Adrenal gland (tissue), 12 donors: ENCODE measurements around the gene WIZ. TPM values are rescaled to one million over a fixed set of nuclear protein-coding genes. Genes with fewer than 3 reads are reported as not detected.

Experiments
- DNase-seq, 7 donors: peaks; one replicate each; pipeline ENCODE4 v3.0.0-alpha.2; 2019 to 2020
- H3K27ac ChIP-seq, 5 donors: fragments of 200-600 bp; sonication (generic) in 4 of 5; 1 replicate in 3 of 5; 2 replicates in 2 of 5; pipeline versions ENCODE4 v1.5.1 to v1.8.0; 2016 to 2020; ENCODE audit warnings: mild to moderate bottlenecking in 1 of 5
- H3K27me3 ChIP-seq: fragments of 200-600 bp; 2 replicates; pipeline ENCODE4 v1.8.0; 2021
- H3K36me3 ChIP-seq, 2 donors: fragments of 200-600 bp; replicated peaks in 1 of 2; 1 replicate in 1 of 2; 2 replicates in 1 of 2; pipeline versions ENCODE4 v1.5.1 to v1.8.0; 2018 to 2022
- H3K4me1 ChIP-seq, 2 donors: fragments of 200-600 bp; replicated peaks in 1 of 2; 1 replicate in 1 of 2; 2 replicates in 1 of 2; pipeline versions ENCODE4 v1.5.1 to v1.8.0; 2018 to 2021
- H3K4me3 ChIP-seq, 4 donors: fragments of 200-600 bp; sonication (generic) in 3 of 4; one replicate each; pipeline ENCODE4 v1.5.1; 2016 to 2018
- H3K9me3 ChIP-seq, 3 donors: fragments of 200-600 bp; sonication (generic) in 1 of 3; replicated peaks in 1 of 3; 1 replicate in 2 of 3; 2 replicates in 1 of 3; pipeline versions ENCODE4 v1.5.1 to v1.8.0; 2016 to 2021
- POLR2A ChIP-seq, 2 donors: fragments of 450-650 bp; IDR thresholded peaks; one replicate each; pipeline ENCODE4 v1.6.1; 2017; ENCODE audit warnings: antibody characterized with exemption in 2 of 2, mild to moderate bottlenecking in 2 of 2, moderate library complexity in 1 of 2
- WGBS, 4 donors: extraction: QIAGEN DNeasy Blood & Tissue Kit in 2 of 4; methylation state at CpG; one replicate each; pipeline versions ENCODE4 v1.1.5 to v1.1.7; 2013 to 2017; 5-methylcytosine and 5-hydroxymethylcytosine counted together
- intact Hi-C, 2 donors: fragments of 100-400 bp; cut with DNase I; formaldehyde crosslinking; loops; one replicate each; pipeline versions ENCODE4 v1.14.1 to v1.15.0; 2022 to 2023
- polyA plus RNA-seq, 3 donors: library from polyadenylated mRNA; stranded (reverse); fragments of 200-250 nt in 2 of 3; fragments of 350-450 nt in 1 of 3; fragmentation: Illumina TruSeq in 1 of 3; extraction: RNeasy Lipid Tissue Mini Kit (QIAGEN cat#74804) in 1 of 3; gene quantifications; one replicate each; pipeline ENCODE4 v1.2.3, GENCODE V29; 2013 to 2014
- total RNA-seq, 9 donors: library from RNA; depleted of rRNA in 4 of 9; stranded (reverse); fragments of >200 nt in 4 of 9; fragments of 120-200 nt in 1 of 9; fragmentation: NEBNext Ultra II Directional in 1 of 9; extraction: Animal tissue kit (Norgen Biotek cat#: 25700) in 1 of 9; gene quantifications; one replicate each; pipeline versions ENCODE4 v1.1.0 to v1.2.4, GENCODE V29; 2013 to 2023
- TF ChIP-seq, protein P1 (sequence below), 6 experiments: fragments of 450-650 bp in 4 of 6; fragments of 200-600 bp in 2 of 6; sonication (generic) in 1 of 6; IDR thresholded peaks; 1 replicate in 5 of 6; 2 replicates in 1 of 6; pipeline versions ENCODE4 v1.5.1 to v1.8.0; 2016 to 2021; ENCODE audit warnings: antibody characterized with exemption in 6 of 6, mild to moderate bottlenecking in 2 of 6, moderate library complexity in 1 of 6
- donor health status: healthy with polysubstance abuse.
- donor health status: Bipolar disorder and iron deficiency.
- donor health status: DM: yes; HTN: yes; CAD: no.
- donor health status: DM: no; HTN: no; CAD: no.
- donor health status: DM: no; HTN: no; CAD: no.
- donor health status: DM: yes; HTN: yes; CAD: no.

The WIZ gene
- total and polyA plus RNA-seq, 12 donors, result 5.7 to 49.2 (median 30.6) TPM

DNA sequence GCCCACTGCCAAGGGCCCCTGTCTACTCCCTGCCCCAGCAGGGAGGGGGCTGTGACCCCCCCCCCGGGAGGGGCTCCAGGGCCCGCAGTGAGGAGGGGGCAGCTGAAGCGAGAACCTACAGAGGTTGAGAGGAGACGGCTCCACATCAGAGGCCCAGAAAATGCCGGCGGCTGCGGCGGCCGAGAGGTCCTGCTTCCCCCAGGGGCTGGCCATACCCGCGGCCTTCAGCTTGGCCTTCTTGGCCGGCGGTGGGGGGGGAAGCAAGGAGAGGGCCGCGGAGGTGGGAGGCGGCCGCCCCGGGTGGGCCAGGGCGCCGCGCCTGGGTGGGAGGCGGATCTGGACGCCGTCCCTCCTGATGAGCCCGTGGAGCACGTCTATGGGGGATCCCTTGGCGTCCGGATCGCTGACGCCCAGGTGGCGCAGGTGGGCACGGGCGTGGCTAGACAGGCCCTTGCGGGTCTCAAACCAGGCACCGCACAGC, 21.7 kb downstream of the WIZ start:
- 63 to 66% (median 63%) methylated on average over 21 to 35 of the region's 35 CpGs; no CpG with 5 or more reads in 1 of the 4 donors for WGBS, 4 donors
- TF ChIP-seq, protein P1, sequence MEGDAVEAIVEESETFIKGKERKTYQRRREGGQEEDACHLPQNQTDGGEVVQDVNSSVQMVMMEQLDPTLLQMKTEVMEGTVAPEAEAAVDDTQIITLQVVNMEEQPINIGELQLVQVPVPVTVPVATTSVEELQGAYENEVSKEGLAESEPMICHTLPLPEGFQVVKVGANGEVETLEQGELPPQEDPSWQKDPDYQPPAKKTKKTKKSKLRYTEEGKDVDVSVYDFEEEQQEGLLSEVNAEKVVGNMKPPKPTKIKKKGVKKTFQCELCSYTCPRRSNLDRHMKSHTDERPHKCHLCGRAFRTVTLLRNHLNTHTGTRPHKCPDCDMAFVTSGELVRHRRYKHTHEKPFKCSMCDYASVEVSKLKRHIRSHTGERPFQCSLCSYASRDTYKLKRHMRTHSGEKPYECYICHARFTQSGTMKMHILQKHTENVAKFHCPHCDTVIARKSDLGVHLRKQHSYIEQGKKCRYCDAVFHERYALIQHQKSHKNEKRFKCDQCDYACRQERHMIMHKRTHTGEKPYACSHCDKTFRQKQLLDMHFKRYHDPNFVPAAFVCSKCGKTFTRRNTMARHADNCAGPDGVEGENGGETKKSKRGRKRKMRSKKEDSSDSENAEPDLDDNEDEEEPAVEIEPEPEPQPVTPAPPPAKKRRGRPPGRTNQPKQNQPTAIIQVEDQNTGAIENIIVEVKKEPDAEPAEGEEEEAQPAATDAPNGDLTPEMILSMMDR (IDR thresholded peaks at IDR 0.05), result no peak
- no peak for TF ChIP-seq POLR2A (IDR thresholded peaks at IDR 0.05)
- H3K4me1 ChIP-seq, result peaks cover 19 to 26% of the 10 kb centered on the region in 2 donors
- intact Hi-C loops, result no loop called here
- H3K36me3 ChIP-seq, result peaks cover 0 to 47% of the 10 kb centered on the region in 2 donors
- no peaks in the 10 kb centered on the region for H3K9me3 ChIP-seq
- no peak overlapping the region for H3K4me3 ChIP-seq
- no peak for DNase-seq
- no peak overlapping the region for H3K27ac ChIP-seq
- no peaks in the 10 kb centered on the region for H3K27me3 ChIP-seq

DNA sequence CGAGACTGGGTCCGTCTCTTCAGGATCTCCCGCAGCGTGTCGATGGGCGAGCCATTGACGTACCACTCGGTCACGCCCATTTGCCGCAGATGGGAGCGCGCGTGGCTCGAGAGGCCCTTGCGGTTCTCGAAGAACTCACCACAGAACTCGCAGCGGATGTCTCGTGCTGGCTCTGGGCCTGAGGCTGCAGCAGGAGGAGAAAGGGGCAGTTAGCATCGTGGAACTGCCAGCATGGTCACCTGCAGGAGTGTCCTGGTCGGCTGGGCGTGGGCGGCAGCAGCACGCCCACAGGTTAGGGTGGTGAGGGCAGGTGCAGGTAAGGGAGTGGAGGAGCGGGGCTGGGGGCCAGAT, 22.4 kb downstream of the WIZ start:
- Histone ChIP-seq H3K27me3 (no peaks in the 10 kb centered on the region), H3K4me3 (no peak overlapping the region), H3K4me1 (peaks cover 18 to 26% of the 10 kb centered on the region in 2 donors), H3K36me3 (peaks cover 0 to 54% of the 10 kb centered on the region in 2 donors), H3K9me3 (no peaks in the 10 kb centered on the region), H3K27ac (no peak overlapping the region)
- no peak for DNase-seq
- WGBS, 4 donors, result 95 to 99% (median 97%) methylated on average over 20 to 25 of the region's 25 CpGs
- TF ChIP-seq, protein P1 (IDR thresholded peaks at IDR 0.05), result no peak
- TF ChIP-seq POLR2A (IDR thresholded peaks at IDR 0.05), result no peak
- intact Hi-C loops, result no loop called here

DNA sequence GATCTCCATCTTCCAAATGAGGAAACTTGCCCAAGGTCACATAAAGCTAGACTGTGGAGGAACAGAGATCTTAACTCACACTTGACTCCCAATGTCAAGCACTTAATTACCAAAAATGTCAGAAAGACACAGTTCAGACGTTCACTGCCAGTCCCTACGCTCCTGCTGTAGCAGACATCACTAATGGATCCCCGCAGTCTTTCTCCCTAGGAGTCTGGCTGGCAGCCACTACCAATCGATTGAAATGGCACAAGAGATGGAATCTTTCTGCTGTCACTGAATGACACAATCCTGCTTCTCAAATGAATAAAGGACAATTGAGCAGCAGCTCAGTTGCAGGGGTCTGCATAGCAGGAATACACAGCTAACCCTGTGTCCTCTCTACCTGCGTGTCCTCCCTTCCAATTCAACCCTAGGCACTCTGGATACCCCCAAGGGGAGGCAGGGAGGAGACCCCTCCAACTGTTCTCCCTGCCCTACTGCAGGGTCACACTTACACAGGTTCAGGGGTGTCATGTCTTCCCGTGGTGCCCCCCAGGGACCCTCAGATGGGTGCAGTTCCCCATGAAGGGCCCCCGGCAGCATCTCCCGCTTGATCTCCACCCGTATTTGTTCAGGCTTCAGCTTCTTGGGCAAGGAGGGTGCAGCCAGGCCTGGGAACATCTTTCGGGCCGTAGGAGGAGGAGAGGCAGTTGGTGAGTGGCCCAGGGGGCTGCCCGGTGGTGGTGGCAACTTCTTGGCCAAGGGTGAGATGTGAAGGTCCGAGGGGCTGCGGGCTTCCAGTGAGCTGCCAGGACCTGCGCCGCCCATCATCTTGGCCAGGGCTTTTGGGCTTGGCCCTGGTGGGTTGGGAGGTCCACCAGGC, 23.0 kb downstream of the WIZ start:
- Histone ChIP-seq H3K4me3 (no peak overlapping the region), H3K27me3 (no peaks in the 10 kb centered on the region), H3K27ac (peak overlapping the region in 1 of 5 donors; percentile 40), H3K4me1 (peaks cover 17 to 24% of the 10 kb centered on the region in 2 donors), H3K36me3 (peaks cover 0 to 55% of the 10 kb centered on the region in 2 donors), H3K9me3 (no peaks in the 10 kb centered on the region)
- TF ChIP-seq, protein P1 (IDR thresholded peaks at IDR 0.05), result no peak
- TF ChIP-seq POLR2A (IDR thresholded peaks at IDR 0.05), result no peak
- DNase-seq, result peak in 1 of 7 donors; percentile 55
- intact Hi-C loops, result no loop called here
- 77 to 85% (median 82%) methylated on average over 11 to 16 of the region's 16 CpGs for WGBS, 4 donors

DNA sequence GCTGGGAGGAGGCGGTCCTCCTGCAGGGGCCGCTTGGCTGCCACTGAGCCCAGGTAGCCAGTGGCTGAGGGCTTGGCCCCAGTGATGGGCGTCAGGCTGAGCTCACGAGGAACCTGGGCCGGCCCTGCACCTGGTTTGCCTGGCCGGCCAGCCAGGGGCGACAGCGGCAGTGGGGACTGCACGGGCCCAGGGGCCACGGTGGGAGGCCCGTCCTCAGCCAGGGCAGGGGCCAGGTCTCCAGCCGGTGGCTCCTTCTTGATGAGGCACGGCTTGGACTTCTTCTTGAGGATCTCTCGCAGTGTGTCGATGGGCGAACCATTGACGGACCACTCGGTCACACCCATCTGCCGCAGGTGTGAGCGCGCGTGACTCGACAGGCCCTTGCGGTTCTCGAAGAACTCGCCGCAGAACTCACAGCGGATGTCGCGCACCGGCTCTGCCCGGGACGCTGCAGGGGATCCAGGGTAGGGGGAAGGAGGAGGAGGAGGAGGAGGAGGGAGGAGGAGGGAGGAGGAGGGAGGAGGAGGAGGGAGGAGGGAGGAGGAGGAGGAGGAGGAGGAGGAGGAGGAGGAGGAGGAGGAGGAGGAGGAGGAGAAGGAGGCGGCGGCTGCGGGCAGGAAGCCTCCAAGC, 24.3 kb downstream of the WIZ start:
- TF ChIP-seq, protein P1 (IDR thresholded peaks at IDR 0.05), result no peak
- TF ChIP-seq POLR2A (IDR thresholded peaks at IDR 0.05), result no peak
- DNase-seq, result no peak
- Histone ChIP-seq H3K4me3 (no peak overlapping the region), H3K4me1 (peaks cover 6 to 12% of the 10 kb centered on the region in 2 donors), H3K27me3 (no peaks in the 10 kb centered on the region), H3K36me3 (peaks cover 0 to 55% of the 10 kb centered on the region in 2 donors), H3K9me3 (no peaks in the 10 kb centered on the region), H3K27ac (no peak overlapping the region)
- intact Hi-C loops, result no loop called here
- WGBS, 4 donors, result 95 to 99% (median 97%) methylated on average over 12 to 36 of the region's 36 CpGs
